ENCODE results near the gene ANTKMT. TPM values are rescaled to one million over a fixed set of nuclear protein-coding genes. Genes with fewer than 3 reads are reported as not detected.

ANTKMT gene
- total and polyA plus RNA-seq, 2 of the 8 experiments (the other 6 are each of a cell fraction or from before 2014, with no cell fraction given), result 26.5 to 26.6 TPM

GRCh38 chr16:725463-726187 lies 4.7 kb downstream of the ANTKMT start:
- Histone ChIP-seq H2BK12ac (ENCODE audit: low read depth, low read length) (no peak overlapping the region), H2AK5ac (ENCODE audit: low read depth, low read length) (no peak overlapping the region), H3K4me2 (ENCODE audit: insufficient read depth in 1 of 2, low read depth in 2 of 2, low read length in 2 of 2) (peak overlapping the region; percentile 81 to 93; a peak in 3 of 4 replicates), H4K5ac (ENCODE audit: insufficient read length, low read depth, low read length) (no peak overlapping the region), H3K79me2 (ENCODE audit: control insufficient read depth in 1 of 2, insufficient read depth in 2 of 2, low read length in 2 of 2) (no peaks in the 10 kb centered on the region), H4K20me1 (replicated peaks in 1 of 2; ENCODE audit: control insufficient read depth in 1 of 2, insufficient read depth in 2 of 2, low read length in 2 of 2) (peaks cover 3 to 11% of the 10 kb centered on the region in 2 experiments), H3K56ac (replicated peaks; ENCODE audit: insufficient read length, low read depth, low read length) (no peak overlapping the region), H4K8ac (ENCODE audit: extremely low read depth, insufficient read depth, low read length) (peak overlapping the region; percentile 57), H3K27ac (ENCODE audit: low read depth, low read length) (no peak overlapping the region), H3K23ac (ENCODE audit: insufficient read length) (no peak overlapping the region), H3K4me3 (ENCODE audit: extremely low read depth in 1 of 4, insufficient read depth in 2 of 4, low read depth in 3 of 4, low read length in 4 of 4) (peak overlapping the region in 3 of 4 experiments; percentile 45 to 83 (median 56); a peak in 4 of 8 replicates), H2BK20ac (ENCODE audit: low read length) (no peak overlapping the region), H2BK120ac (replicated peaks; ENCODE audit: low read depth, low read length) (no peak overlapping the region), H3K23me2 (ENCODE audit: low read depth, low read length) (peaks cover 22% of the 10 kb centered on the region; the same call in 1 of the 2 replicates), H3K9me3 (ENCODE audit: insufficient read depth in 2 of 2, low read depth in 1 of 2, low read length in 1 of 2) (no peaks in the 10 kb centered on the region; a peak in 1 of 4 replicates), H2BK5ac (ENCODE audit: low read depth, low read length) (no peak overlapping the region), H2BK15ac (ENCODE audit: low read length) (0 out of 2 replicates have a peak overlapping the region, but pooled peaks have one; percentile 46), H3K27me3 (replicated peaks in 1 of 4; ENCODE audit: control insufficient read depth in 3 of 4, extremely low read depth in 1 of 4, insufficient read depth in 3 of 4, low read length in 3 of 4) (peaks cover 0 to 16% (median 5%) of the 10 kb centered on the region in 4 experiments; a peak in 4 of 7 replicates), H2AFZ (ENCODE audit: low read length) (no peak overlapping the region), H4K91ac (replicated peaks; ENCODE audit: insufficient read length, low read length) (no peak overlapping the region), H3K4ac (replicated peaks; ENCODE audit: insufficient read length, low read depth, low read length) (peak overlapping the region; percentile 51), H3K4me1 (replicated peaks in 1 of 4; ENCODE audit: control insufficient read depth in 3 of 4, insufficient read depth in 4 of 4, low read length in 3 of 4) (peaks cover 0 to 14% (median 8%) of the 10 kb centered on the region in 4 experiments; a peak in 5 of 7 replicates), H3K14ac (ENCODE audit: insufficient read length) (no peak overlapping the region), H3K9ac (replicated peaks in 1 of 4; ENCODE audit: extremely low read depth in 1 of 4, low read depth in 3 of 4, low read length in 3 of 4) (no peak overlapping the region), H3K36me3 (ENCODE audit: control insufficient read depth in 2 of 4, insufficient read depth in 4 of 4, low read length in 3 of 4) (peaks cover 0 to 6% (median 0%) of the 10 kb centered on the region in 4 experiments; a peak in 1 of 8 replicates), H3K18ac (ENCODE audit: extremely low read depth, low read length) (no peak overlapping the region), H3K79me1 (ENCODE audit: low read depth, low read length) (no peaks in the 10 kb centered on the region)
- FAIRE-seq (no peak), DNase-seq (ENCODE audit: low read depth in 1 of 2, low spot score in 2 of 2) (no peak)
- 80% methylated on average over 21 of the region's 23 CpGs; no CpG with 5 or more reads in 1 of the 2 experiments for WGBS, 2 experiments (ENCODE audit: extremely low coverage in 1 of 2, insufficient coverage in 1 of 2, insufficient read length in 1 of 2, insufficient replicate concordance in 2 of 2, low coverage in 1 of 2, low lambda C conversion rate in 2 of 2, missing lambda C conversion rate in 1 of 2)
- POLR2A ChIA-PET (ENCODE audit: partially characterized antibody), result interaction anchor here (0.8 to 23.0 kb wide), 17 partner anchors 1 to 78 kb away, joined by 3 to 353 read pairs (median 6); partner anchors contain the start of genes ANTKMT, CCDC78, CHTF18 and CIAO3
- CTCF ChIA-PET (ENCODE audit: partially characterized antibody), result interaction anchor here (0.5 to 35.8 kb wide), 6 partner anchors 9 to 330 kb away, joined by 3 to 977 read pairs (median 214); partner anchors contain the start of genes ANTKMT, CCDC78, CHTF18 and CIAO3
- TF ChIP-seq FOSL1 (IDR thresholded peaks at IDR 0.05; ENCODE audit: insufficient read depth, low read depth, low read length), result no peak
- no peak for TF ChIP-seq GTF2F1 (IDR thresholded peaks at IDR 0.05; ENCODE audit: borderline replicate concordance, low read depth, low read length)
- no peak for TF ChIP-seq JUN (IDR thresholded peaks at IDR 0.05; ENCODE audit: low read depth, low read length)
- no peak for TF ChIP-seq HDAC2 (IDR thresholded peaks at IDR 0.05; ENCODE audit: borderline replicate concordance in 1 of 2, low read depth in 2 of 2, low read length in 2 of 2)
- no peak for TF ChIP-seq RAD21 (IDR thresholded peaks at IDR 0.05 in 1 of 2, conservative IDR thresholded peaks at IDR 0.05 in 1 of 2; ENCODE audit: low read depth in 2 of 2, low read length in 2 of 2)
- no peak for TF ChIP-seq EP300 (IDR thresholded peaks at IDR 0.05; ENCODE audit: borderline replicate concordance in 1 of 2, low read depth in 2 of 2, low read length in 2 of 2)
- no peak for TF ChIP-seq GABPA (IDR thresholded peaks at IDR 0.05; ENCODE audit: borderline replicate concordance, insufficient read depth, low read length)
- TF ChIP-seq SP4 (IDR thresholded peaks at IDR 0.05; ENCODE audit: low read length), result no peak
